Germinal center (tissue), 1 donor: ENCODE data around the gene DYRK2.

Experiments used
- DNase-seq: peaks from one replicate; pipeline ENCODE4 v3.0.0; 2012; ENCODE audit warnings: mixed read lengths, low spot score

DYRK2 gene

DNA sequence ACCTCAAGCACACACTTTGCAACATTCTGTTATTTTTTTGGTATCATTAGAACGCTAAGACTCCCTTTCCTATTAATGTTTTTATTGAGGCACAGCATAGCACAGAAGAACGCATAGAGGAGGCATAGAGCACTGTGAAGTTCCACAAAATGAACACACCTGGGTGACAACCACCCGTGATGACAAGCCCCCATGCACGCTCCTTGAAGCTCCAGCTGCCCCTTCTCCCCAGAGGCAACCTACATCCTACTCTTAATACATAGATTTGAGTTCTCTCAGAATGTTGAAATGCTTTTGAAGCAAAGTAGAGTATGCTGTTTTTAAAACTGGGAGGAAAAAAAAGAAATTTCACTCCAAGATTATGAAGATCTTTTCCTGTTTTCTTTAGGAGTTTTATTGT is 55.5 kb downstream of the DYRK2 start:
- DNase-seq, result no peak

DNA sequence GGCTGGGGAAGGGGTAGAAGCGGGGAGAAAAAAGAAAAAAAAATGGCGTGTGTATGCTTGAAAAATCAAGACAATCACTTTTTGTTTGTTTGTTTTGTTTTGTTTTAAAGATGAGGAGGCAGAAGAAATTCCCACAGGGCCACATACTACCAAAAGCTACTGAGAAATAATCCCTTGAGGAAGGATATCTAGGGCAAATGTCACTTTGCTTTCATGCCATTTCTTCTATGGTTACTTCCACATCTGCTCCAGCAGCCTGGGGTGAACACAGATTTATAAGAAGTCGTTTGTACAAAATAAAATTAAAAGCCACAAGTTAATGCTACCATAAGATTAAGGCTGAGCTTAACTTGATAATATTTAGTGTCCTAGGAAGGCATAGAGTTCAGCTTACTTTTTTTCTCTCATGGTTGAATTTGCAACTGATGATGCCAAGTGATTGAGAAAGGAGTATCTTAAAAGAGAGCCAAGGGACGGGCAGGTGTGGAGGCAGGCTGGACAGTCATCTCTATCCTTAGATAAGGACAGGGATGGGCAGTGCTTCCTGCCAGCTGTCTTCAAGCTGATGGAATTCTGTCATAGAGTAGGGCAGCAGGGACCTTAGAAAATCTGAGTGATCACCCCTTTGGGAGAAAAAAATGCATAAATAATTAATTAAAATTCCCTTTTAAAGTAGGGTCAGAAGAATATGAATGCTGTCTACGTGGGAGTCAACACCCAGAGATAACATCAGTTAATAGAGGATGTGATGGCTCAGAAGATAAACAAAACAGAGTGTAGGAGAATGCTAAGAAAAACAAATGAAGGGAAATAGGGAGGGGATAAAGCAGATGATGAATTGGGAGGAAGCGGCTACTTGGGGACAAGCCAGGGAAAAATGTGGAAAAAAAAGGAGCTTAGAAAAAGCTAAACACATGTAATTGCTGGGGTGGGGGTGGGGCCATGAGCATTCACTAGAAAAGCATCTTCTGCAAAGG is 57.1 kb downstream of the DYRK2 start:
- DNase-seq, result no peak

DNA sequence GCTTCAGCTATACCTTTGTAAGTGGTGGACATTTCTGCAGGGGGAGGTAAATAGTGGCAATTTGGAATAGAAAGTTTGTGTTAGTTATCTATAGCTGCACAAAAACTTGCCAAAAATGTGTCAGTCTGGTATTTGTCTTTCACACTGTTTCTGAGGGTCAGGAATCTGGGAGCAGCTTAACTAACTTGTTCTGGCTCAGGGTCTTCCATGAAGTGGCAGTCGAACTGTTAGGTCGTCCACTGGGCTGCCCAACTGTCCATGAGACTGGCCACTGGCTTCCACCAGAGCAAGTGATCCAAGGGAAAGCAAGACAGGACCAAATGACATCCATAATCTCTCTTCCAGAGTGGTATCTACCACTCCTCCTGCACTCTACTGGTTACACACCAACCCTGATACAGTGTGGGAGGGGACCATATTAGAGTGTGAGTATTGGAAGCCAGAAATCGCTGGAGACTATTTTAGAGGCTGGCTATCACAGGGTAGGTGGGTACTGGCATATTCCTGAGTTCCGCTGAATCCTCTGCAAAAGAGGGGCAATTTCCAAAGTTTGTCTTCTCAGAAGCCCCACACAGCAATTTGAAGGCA is 60.9 kb downstream of the DYRK2 start:
- DNase-seq, result no peak

DNA sequence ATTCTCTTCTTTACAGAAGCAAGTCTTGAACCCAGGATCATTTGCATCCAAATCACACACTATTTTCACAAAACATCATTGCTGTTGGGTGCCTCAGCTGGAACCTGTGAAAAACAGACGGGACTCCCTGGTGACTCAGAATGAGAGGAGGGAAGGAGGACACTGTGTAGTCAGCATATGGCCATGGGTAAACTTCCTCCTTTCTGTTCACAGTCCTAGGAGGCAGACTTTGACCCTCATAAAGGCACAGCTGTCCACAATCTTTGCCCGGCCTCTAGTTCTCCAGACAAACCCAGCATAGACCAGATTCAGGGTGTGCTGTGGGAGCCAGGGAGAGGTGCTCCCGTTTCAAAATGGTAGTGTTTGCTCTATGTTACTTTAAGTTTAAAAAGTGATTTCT is 62.0 kb downstream of the DYRK2 start:
- no peak for DNase-seq

DNA sequence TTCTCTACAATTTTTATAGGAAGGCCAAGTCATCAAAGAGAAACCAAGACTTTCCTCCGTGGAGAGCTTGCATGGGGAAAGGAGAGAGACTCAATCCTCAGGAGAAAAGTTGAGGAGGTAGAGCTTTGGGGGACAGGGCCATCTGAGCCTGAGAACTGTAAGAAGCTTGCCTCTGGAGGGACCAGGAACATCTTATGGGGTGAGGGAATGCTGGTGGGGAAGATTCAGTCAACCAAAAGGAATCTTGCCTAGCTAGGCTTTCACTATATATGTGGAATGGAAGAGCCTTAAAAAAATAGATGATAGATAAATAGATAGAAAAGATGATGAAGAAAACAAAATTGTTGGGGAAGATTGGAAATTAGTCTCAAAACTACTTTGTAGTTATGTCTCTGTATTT is 63.5 kb downstream of the DYRK2 start:
- no peak for DNase-seq

DNA sequence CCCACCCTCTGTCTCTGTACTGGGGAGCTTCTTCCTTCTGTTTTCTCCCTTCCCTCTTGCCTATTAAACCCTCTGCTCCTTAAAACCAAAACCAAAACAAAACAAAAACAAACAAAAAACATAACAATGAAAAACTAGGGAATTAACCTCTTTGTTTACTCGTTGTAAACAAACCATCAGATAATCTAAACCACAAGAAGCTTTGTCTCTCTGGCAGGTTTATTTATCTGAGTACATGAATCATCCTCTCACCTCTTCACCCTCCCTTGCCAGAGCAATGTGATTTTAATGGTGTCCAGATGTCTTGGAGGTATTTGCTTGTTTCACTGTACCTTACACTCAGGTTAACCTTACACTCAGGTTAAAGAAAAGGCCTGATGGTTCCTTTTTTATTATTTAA is 66.1 kb downstream of the DYRK2 start:
- no peak for DNase-seq
